ENCODE measurements around the gene HNRNPA3. TPM values are rescaled to one million over a fixed set of nuclear protein-coding genes. Genes with fewer than 3 reads are reported as not detected.

Gene HNRNPA3
- total RNA-seq, 1 experiment from 2014 or later = 234 TPM

- Mint-ChIP-seq H3K36me3 (ENCODE audit: insufficient read depth, unreplicated experiment) (peaks cover 5% of the 10 kb centered on the region), H3K27me3 (ENCODE audit: unreplicated experiment) (no peaks in the 10 kb centered on the region), H3K9me3 (ENCODE audit: low read depth, unreplicated experiment) (no peaks in the 10 kb centered on the region), H3K4me1 (ENCODE audit: low read depth, unreplicated experiment) (peaks cover 52% of the 10 kb centered on the region), H3K27ac (ENCODE audit: unreplicated experiment) (no peak overlapping the region), H3K4me3 (ENCODE audit: low read depth, unreplicated experiment) (no peak overlapping the region)
- intact Hi-C loops (cut with micrococcal nuclease; ENCODE audit: unreplicated experiment) = loop anchor here (5.0 to 10.0 kb wide), 3 partner anchors 100 to 590 kb away; partner anchors contain the start of gene NFE2L2
- CTCF ChIA-PET = interaction anchor here (0.6 to 3.5 kb wide), 22 partner anchors 11 to 585 kb away, joined by 3 to 42 read pairs (median 4); partner anchors contain the start of gene NFE2L2
- DNase-seq = peak; percentile 28
- TSS peak; percentile 47 for BruUV-seq (replicated peaks)
- TF ChIP-seq, protein P1, sequence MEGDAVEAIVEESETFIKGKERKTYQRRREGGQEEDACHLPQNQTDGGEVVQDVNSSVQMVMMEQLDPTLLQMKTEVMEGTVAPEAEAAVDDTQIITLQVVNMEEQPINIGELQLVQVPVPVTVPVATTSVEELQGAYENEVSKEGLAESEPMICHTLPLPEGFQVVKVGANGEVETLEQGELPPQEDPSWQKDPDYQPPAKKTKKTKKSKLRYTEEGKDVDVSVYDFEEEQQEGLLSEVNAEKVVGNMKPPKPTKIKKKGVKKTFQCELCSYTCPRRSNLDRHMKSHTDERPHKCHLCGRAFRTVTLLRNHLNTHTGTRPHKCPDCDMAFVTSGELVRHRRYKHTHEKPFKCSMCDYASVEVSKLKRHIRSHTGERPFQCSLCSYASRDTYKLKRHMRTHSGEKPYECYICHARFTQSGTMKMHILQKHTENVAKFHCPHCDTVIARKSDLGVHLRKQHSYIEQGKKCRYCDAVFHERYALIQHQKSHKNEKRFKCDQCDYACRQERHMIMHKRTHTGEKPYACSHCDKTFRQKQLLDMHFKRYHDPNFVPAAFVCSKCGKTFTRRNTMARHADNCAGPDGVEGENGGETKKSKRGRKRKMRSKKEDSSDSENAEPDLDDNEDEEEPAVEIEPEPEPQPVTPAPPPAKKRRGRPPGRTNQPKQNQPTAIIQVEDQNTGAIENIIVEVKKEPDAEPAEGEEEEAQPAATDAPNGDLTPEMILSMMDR (IDR thresholded peaks at IDR 0.05; ENCODE audit: unreplicated experiment) = no peak
These were observed 47.5 kb upstream of the HNRNPA3 start for GRCh38 chr2:177165061-177165583.

DNA sequence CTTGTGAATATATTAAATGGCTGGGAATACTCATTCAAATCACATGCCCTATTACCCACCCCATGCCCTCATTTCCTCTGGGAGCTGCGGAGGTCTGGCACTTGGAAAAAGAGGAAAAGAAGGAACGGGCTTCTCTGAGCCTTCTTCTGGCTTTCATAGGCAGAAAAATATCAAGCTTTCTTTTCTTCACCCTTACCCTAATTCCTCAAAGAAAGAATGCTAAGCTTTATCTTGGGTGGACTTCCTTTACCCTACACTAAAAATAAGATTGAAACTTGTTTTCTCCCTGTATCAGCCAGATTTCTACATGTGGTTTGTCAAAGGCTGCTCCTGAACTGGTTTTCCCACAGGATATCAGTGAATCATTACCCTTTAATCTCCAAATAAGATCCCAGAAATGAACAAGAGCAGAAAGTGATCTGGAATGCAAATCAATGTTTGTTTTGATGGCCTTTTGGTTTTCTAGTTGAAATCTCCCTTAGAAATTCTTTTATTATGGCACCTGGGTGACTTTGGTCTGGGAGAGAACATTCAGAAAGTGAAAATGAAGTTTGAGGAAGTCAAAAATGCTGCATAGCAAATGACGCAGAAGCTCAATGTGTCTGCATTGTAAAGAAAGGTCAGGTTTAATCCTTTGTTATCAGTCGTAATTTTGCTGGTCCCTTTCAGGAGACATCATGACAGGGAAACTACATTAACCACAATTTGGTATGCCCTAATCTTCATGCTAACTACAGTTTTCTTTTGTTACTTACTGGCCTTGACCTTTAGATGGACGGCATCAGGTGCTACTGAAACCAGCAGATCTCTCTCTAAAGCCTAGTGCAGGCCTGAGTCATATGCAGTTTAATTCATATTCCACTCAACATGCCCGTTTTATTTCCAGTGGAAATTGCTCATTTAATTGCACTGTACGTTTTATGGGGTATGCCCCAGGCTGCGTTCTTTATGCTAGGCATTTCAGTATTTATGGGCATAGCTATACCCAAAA lies 46.6 kb upstream of the HNRNPA3 start:
- H3K9me3 Mint-ChIP-seq (ENCODE audit: low read depth, unreplicated experiment) = no peaks in the 10 kb centered on the region
- DNase-seq = no peak
- intact Hi-C loops (cut with micrococcal nuclease; ENCODE audit: unreplicated experiment) = loop anchor here (5.0 to 10.0 kb wide), 3 partner anchors 99 to 589 kb away; partner anchors contain the start of gene NFE2L2
- no peak overlapping the region for H3K4me3 Mint-ChIP-seq (ENCODE audit: low read depth, unreplicated experiment)
- peaks cover 5% of the 10 kb centered on the region for H3K36me3 Mint-ChIP-seq (ENCODE audit: insufficient read depth, unreplicated experiment)
- CTCF ChIA-PET = interaction anchor here (0.6 to 3.5 kb wide), 11 partner anchors 10 to 534 kb away, joined by 3 to 42 read pairs (median 4); partner anchors contain the start of gene NFE2L2
- no peak overlapping the region for H3K27ac Mint-ChIP-seq (ENCODE audit: unreplicated experiment)
- TF ChIP-seq, protein P1 (IDR thresholded peaks at IDR 0.05; ENCODE audit: unreplicated experiment) = no peak
- H3K27me3 Mint-ChIP-seq (ENCODE audit: unreplicated experiment) = no peaks in the 10 kb centered on the region
- H3K4me1 Mint-ChIP-seq (ENCODE audit: low read depth, unreplicated experiment) = peaks cover 61% of the 10 kb centered on the region
- TSS peak; percentile 70 for BruUV-seq (replicated peaks)

GRCh38 chr2:177169810-177170514 lies 42.6 kb upstream of the HNRNPA3 start:
- BruUV-seq (replicated peaks) = no TSS peak
- TF ChIP-seq, protein P1 (IDR thresholded peaks at IDR 0.05; ENCODE audit: unreplicated experiment) = no peak
- peaks cover 5% of the 10 kb centered on the region for H3K36me3 Mint-ChIP-seq (ENCODE audit: insufficient read depth, unreplicated experiment)
- CTCF ChIA-PET = interaction anchor here (0.6 kb wide), 1 partner anchor 174 kb away, joined by 7 read pairs; no protein-coding TSS in a partner anchor
- peak overlapping the region; percentile 11 for H3K4me3 Mint-ChIP-seq (ENCODE audit: low read depth, unreplicated experiment)
- peaks cover 60% of the 10 kb centered on the region for H3K4me1 Mint-ChIP-seq (ENCODE audit: low read depth, unreplicated experiment)
- H3K27ac Mint-ChIP-seq (ENCODE audit: unreplicated experiment) = peak overlapping the region; percentile 73
- intact Hi-C loops (cut with micrococcal nuclease; ENCODE audit: unreplicated experiment) = loop anchor here (5.0 to 10.0 kb wide), 3 partner anchors 95 to 585 kb away; partner anchors contain the start of gene NFE2L2
- no peaks in the 10 kb centered on the region for H3K9me3 Mint-ChIP-seq (ENCODE audit: low read depth, unreplicated experiment)
- H3K27me3 Mint-ChIP-seq (ENCODE audit: unreplicated experiment) = no peaks in the 10 kb centered on the region
- peak; percentile 51 for DNase-seq

DNA sequence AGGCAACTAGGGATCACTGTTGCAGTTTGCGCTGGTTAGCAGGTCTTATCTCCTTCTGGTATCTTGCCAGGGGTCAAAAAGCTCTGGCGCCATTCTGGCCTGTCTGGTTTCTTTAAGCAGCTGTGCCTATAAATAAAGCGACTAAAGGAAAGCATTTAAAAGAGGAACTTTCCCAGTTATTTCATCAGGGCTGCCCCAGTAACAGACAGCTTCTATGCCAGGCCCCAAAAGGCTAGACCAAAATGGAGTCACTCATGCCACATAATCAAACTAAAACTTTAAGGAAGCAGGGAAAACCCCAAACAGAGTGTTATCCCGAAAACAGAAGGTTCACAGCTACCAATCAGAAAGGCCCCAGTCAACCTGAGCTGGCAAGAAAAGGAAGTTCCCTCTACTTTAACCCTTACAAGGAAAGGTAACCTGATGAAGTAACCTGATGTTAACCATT lies 41.2 kb upstream of the HNRNPA3 start:
- intact Hi-C loops (cut with micrococcal nuclease; ENCODE audit: unreplicated experiment) = loop anchor here (1.0 kb wide), 1 partner anchor 41 kb away; the partner anchor contains the start of gene HNRNPA3
- Mint-ChIP-seq H3K36me3 (ENCODE audit: insufficient read depth, unreplicated experiment) (peaks cover 5% of the 10 kb centered on the region), H3K27me3 (ENCODE audit: unreplicated experiment) (no peaks in the 10 kb centered on the region), H3K27ac (ENCODE audit: unreplicated experiment) (peak overlapping the region; percentile 73), H3K4me1 (ENCODE audit: low read depth, unreplicated experiment) (peaks cover 66% of the 10 kb centered on the region), H3K4me3 (ENCODE audit: low read depth, unreplicated experiment) (no peak overlapping the region), H3K9me3 (ENCODE audit: low read depth, unreplicated experiment) (no peaks in the 10 kb centered on the region)
- BruUV-seq (replicated peaks) = no TSS peak
- DNase-seq = peak; percentile 48
- CTCF ChIA-PET = no interaction called here
- TF ChIP-seq, protein P1 (IDR thresholded peaks at IDR 0.05; ENCODE audit: unreplicated experiment) = no peak

Measured in Calu3 (cell line).